GM21723 (cell line): Measurements from ENCODE around the gene NTN1.
A peak's percentile ranks its signal among the peaks of the same experiment; 100 is the strongest.

Source experiments
- ATAC-seq: cut with Tn5 transposase; IDR thresholded peaks from one replicate; pipeline ENCODE4 v1.9.1; 2021; ENCODE audit warnings: mild to moderate bottlenecking, moderate library complexity; ENCODE audit not compliant: unreplicated experiment

Gene NTN1

GRCh38 chr17:9187828-9188227 lies 166.5 kb downstream of the NTN1 start:
- no peak for ATAC-seq

GRCh38 chr17:9188367-9188766 lies 167.1 kb downstream of the NTN1 start:
- ATAC-seq, result no peak

- no peak for ATAC-seq
These were observed 168.6 kb downstream of the NTN1 start for GRCh38 chr17:9189870-9190269.

- ATAC-seq, result no peak
These were observed 170.7 kb downstream of the NTN1 start for GRCh38 chr17:9192010-9192409.

GRCh38 chr17:9195411-9195810 lies 174.1 kb downstream of the NTN1 start:
- no peak for ATAC-seq

GRCh38 chr17:9195961-9196670 lies 174.8 kb downstream of the NTN1 start:
- no peak for ATAC-seq

GRCh38 chr17:9199571-9200551 lies 178.6 kb downstream of the NTN1 start:
- ATAC-seq, result no peak

GRCh38 chr17:9200699-9201359 lies 179.5 kb downstream of the NTN1 start:
- ATAC-seq, result peak; percentile 72

- no peak for ATAC-seq
These were observed 181.2 kb downstream of the NTN1 start for GRCh38 chr17:9202532-9202931.

GRCh38 chr17:9203771-9204425 lies 182.6 kb downstream of the NTN1 start:
- ATAC-seq, result no peak

- no peak for ATAC-seq
These were observed 183.5 kb downstream of the NTN1 start for GRCh38 chr17:9204637-9205329.

GRCh38 chr17:9205520-9206409 lies 184.5 kb downstream of the NTN1 start:
- ATAC-seq, result no peak

- ATAC-seq, result no peak
These were observed 185.0 kb downstream of the NTN1 start for GRCh38 chr17:9206410-9206703.

GRCh38 chr17:9206741-9207332 lies 185.5 kb downstream of the NTN1 start:
- no peak for ATAC-seq

- ATAC-seq, result no peak
These were observed 187.2 kb downstream of the NTN1 start for GRCh38 chr17:9208381-9209105.

GRCh38 chr17:9209347-9209746 lies 188.0 kb downstream of the NTN1 start:
- ATAC-seq, result no peak

- ATAC-seq, result no peak
These were observed 188.6 kb downstream of the NTN1 start for GRCh38 chr17:9209781-9210370.

- ATAC-seq, result no peak
These were observed 189.9 kb downstream of the NTN1 start for GRCh38 chr17:9211133-9211765.
